OCI-LY7 (cell line): ENCODE results near the gene PALD1.

ENCODE experiments used
- CTCF ChIP-seq: fragments of 200-600 bp; sonication (generic); conservative IDR thresholded peaks from 2 replicates; pipeline ENCODE4 v1.5.1; 2014; ENCODE audit warnings: mild to moderate bottlenecking, antibody characterized with exemption, low read length, moderate library complexity, mixed read lengths
- EZH2phosphoT487 ChIP-seq: fragments of 200-600 bp; sonication (generic); IDR thresholded peaks from 2 replicates; pipeline ENCODE4 v1.6.1; 2018; ENCODE audit warnings: low read depth, borderline replicate concordance, mild to moderate bottlenecking, mixed run types, antibody characterized with exemption, low read length, moderate library complexity, mixed read lengths

DNA sequence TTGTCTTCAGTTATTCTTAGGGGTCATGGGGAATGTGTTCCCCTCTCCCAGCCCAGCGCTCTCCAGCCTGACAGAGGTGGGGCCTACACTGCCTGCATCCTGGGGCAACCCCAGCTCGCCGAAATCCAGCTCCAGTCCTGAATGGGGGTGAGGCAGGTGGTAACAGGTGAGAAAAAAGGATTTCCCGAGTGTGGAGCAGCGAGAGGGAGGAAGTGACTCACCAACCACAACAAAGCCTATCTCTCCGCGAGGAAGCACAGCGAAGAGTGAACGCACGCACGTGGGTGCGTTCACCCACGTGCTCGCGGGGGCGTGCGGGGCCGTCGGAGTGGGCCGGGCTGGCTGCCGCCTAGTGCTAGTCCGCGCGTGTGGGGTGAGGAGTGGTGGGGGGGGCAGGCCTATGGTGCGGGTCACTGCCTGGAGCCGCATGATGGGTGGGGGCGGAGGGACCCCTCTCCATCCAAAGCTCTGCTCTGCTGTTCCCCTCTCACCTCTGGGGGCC, 855 bp upstream of the PALD1 start:
- no peak for TF ChIP-seq CTCF
- TF ChIP-seq EZH2phosphoT487: no peak
